H9 (cell line): ENCODE results near the gene BICDL2. TPM values are rescaled to one million over a fixed set of nuclear protein-coding genes. Genes with fewer than 3 reads are reported as not detected.

Source experiments
- DNase-seq: peaks from one replicate; pipeline ENCODE4 v3.0.0-alpha.2; 2017
- H2AFZ ChIP-seq: one replicate; pipeline ENCODE4 v1.6.1; 2013; ENCODE audit warnings: mild to moderate bottlenecking, low read length, control low read depth, moderate library complexity
- H2AK5ac ChIP-seq: 2 replicates; pipeline ENCODE4 v1.6.1; 2013; ENCODE audit warnings: low read length, control low read depth, mixed read lengths; ENCODE audit not compliant: insufficient read length
- H2BK120ac ChIP-seq: one replicate; pipeline ENCODE4 v1.6.1; 2013; ENCODE audit warnings: low read depth, mild to moderate bottlenecking, low read length, control low read depth, inconsistent platforms; ENCODE audit not compliant: poor library complexity, severe bottlenecking
- H2BK12ac ChIP-seq: 2 replicates; pipeline ENCODE4 v1.6.1; 2013; ENCODE audit warnings: low read length, control low read depth, mixed read lengths, low read depth; ENCODE audit not compliant: insufficient read length
- H2BK15ac ChIP-seq: 2 replicates; pipeline ENCODE4 v1.6.1; 2013; ENCODE audit warnings: low read depth, low read length, control low read depth
- H2BK20ac ChIP-seq: one replicate; pipeline ENCODE4 v1.6.1; 2013; ENCODE audit warnings: low read depth, mild to moderate bottlenecking, low read length, control low read depth, inconsistent platforms; ENCODE audit not compliant: poor library complexity, severe bottlenecking
- H2BK5ac ChIP-seq: 2 replicates; pipeline ENCODE4 v1.6.1; 2013; ENCODE audit warnings: low read length, control low read depth, mixed read lengths; ENCODE audit not compliant: insufficient read length
- H3K14ac ChIP-seq: 2 replicates; pipeline ENCODE4 v1.6.1; 2013; ENCODE audit warnings: low read length, control low read depth; ENCODE audit not compliant: insufficient read depth
- H3K18ac ChIP-seq: 2 replicates; pipeline ENCODE4 v1.6.1; 2013; ENCODE audit warnings: low read depth, mild to moderate bottlenecking, mixed read lengths, low read length, control low read depth; ENCODE audit not compliant: insufficient read length
- H3K23ac ChIP-seq: 2 replicates; pipeline ENCODE4 v1.6.1; 2013; ENCODE audit warnings: low read length, control low read depth, mixed read lengths, low read depth; ENCODE audit not compliant: insufficient read length
- H3K23me2 ChIP-seq: 2 replicates; pipeline ENCODE4 v1.6.1; 2013; ENCODE audit warnings: low read depth, mild to moderate bottlenecking, mixed read lengths, low read length, control low read depth; ENCODE audit not compliant: insufficient read length, poor library complexity, severe bottlenecking
- H3K27ac ChIP-seq: 2 replicates; pipeline ENCODE4 v1.5.1; 2013; ENCODE audit warnings: low read length, control low read depth, mixed read lengths, low read depth; ENCODE audit not compliant: insufficient read length
- H3K27me3 ChIP-seq: 2 replicates; pipeline ENCODE4 v1.6.1; 2013; ENCODE audit warnings: low read length, control low read depth, inconsistent platforms; ENCODE audit not compliant: insufficient read depth
- H3K4ac ChIP-seq: 2 replicates; pipeline ENCODE4 v1.6.1; 2013; ENCODE audit warnings: low read depth, mild to moderate bottlenecking, control low read depth, inconsistent platforms, low read length, moderate library complexity
- H3K4me1 ChIP-seq: 2 replicates; pipeline ENCODE4 v1.6.1; 2013; ENCODE audit warnings: low read length, control low read depth, inconsistent platforms; ENCODE audit not compliant: insufficient read depth
- H3K4me2 ChIP-seq: 2 replicates; pipeline ENCODE4 v1.6.1; 2013; ENCODE audit warnings: low read length, control low read depth, mixed read lengths; ENCODE audit not compliant: insufficient read length, insufficient read depth
- H3K56ac ChIP-seq: 2 replicates; pipeline ENCODE4 v1.6.1; 2013; ENCODE audit warnings: low read depth, mild to moderate bottlenecking, mixed read lengths, low read length, control low read depth; ENCODE audit not compliant: insufficient read length
- H3K79me1 ChIP-seq: 2 replicates; pipeline ENCODE4 v1.6.1; 2013; ENCODE audit warnings: low read depth, mild to moderate bottlenecking, moderate library complexity, low read length, control low read depth, inconsistent platforms; ENCODE audit not compliant: insufficient read depth, poor library complexity, severe bottlenecking
- H3K79me2 ChIP-seq: 2 replicates; pipeline ENCODE4 v1.6.1; 2013; ENCODE audit warnings: low read length, control low read depth, inconsistent platforms; ENCODE audit not compliant: insufficient read depth
- H3K9ac ChIP-seq: 2 replicates; pipeline ENCODE4 v1.6.1; 2013; ENCODE audit warnings: low read length, control low read depth, mixed read lengths; ENCODE audit not compliant: insufficient read length; ENCODE audit errors: extremely low read depth
- H3K9me3 ChIP-seq: one replicate; pipeline ENCODE4 v1.6.1; 2013; ENCODE audit warnings: low read depth, low read length, inconsistent platforms; ENCODE audit not compliant: control insufficient read depth
- H3T11ph ChIP-seq: one replicate; pipeline ENCODE4 v1.6.1; 2013; ENCODE audit warnings: mild to moderate bottlenecking, low read length, control low read depth, inconsistent platforms
- H4K20me1 ChIP-seq: one replicate; pipeline ENCODE4 v1.6.1; 2013; ENCODE audit not compliant: control insufficient read depth, insufficient read length, insufficient read depth
- H4K5ac ChIP-seq: 2 replicates; pipeline ENCODE4 v1.6.1; 2013; ENCODE audit warnings: low read depth, mild to moderate bottlenecking, mixed read lengths, low read length, control low read depth; ENCODE audit not compliant: insufficient read length
- H4K8ac ChIP-seq: replicated peaks from 2 replicates; pipeline ENCODE4 v1.6.1; 2013; ENCODE audit warnings: low read length, control low read depth, mixed read lengths, low read depth; ENCODE audit not compliant: insufficient read length
- H4K91ac ChIP-seq: 2 replicates; pipeline ENCODE4 v1.6.1; 2013; ENCODE audit warnings: low read depth, mild to moderate bottlenecking, moderate library complexity, mixed read lengths, low read length, control low read depth; ENCODE audit not compliant: insufficient read length
- H3K27ac Mint-ChIP-seq, 3 experiments: 2 replicates in 2 of 3; 3 replicates in 1 of 3; pipeline ENCODE4 v1.8.0; 2020 to 2021; ENCODE audit warnings: mixed read lengths in 3 of 3, mild to moderate bottlenecking in 1 of 3, moderate library complexity in 1 of 3
- H3K27me3 Mint-ChIP-seq: 2 replicates; pipeline ENCODE4 v1.8.0; 2021; ENCODE audit warnings: low read depth, mild to moderate bottlenecking, moderate library complexity, mixed read lengths
- H3K36me3 Mint-ChIP-seq, 3 experiments: 2 replicates in 2 of 3; 3 replicates in 1 of 3; pipeline ENCODE4 v1.8.0; 2020 to 2021; ENCODE audit warnings: low read depth in 3 of 3, mixed read lengths in 3 of 3; ENCODE audit not compliant: insufficient read depth in 1 of 3
- H3K4me1 Mint-ChIP-seq, 2 experiments: 2 replicates each; pipeline ENCODE4 v1.8.0; 2020; ENCODE audit warnings: mixed read lengths in 2 of 2
- H3K4me3 Mint-ChIP-seq, 2 experiments: 2 replicates in 1 of 2; 3 replicates in 1 of 2; pipeline ENCODE4 v1.8.0; 2020 to 2021; ENCODE audit warnings: mild to moderate bottlenecking in 2 of 2, mixed read lengths in 2 of 2, moderate library complexity in 1 of 2
- H3K9me3 Mint-ChIP-seq, 2 experiments: 2 replicates in 1 of 2; 3 replicates in 1 of 2; pipeline ENCODE4 v1.8.0; 2020; ENCODE audit warnings: mild to moderate bottlenecking in 2 of 2, mixed read lengths in 2 of 2, moderate library complexity in 1 of 2
- WGBS: extraction: QIAGEN DNeasy Blood & Tissue Kit; methylation state at CpG from one replicate; pipeline ENCODE4 v1.1.7; 2013; ENCODE audit warnings: missing lambda C conversion rate, low lambda C conversion rate, mixed read lengths; ENCODE audit not compliant: insufficient read length; ENCODE audit errors: extremely low coverage; 5-methylcytosine and 5-hydroxymethylcytosine counted together
- total RNA-seq: library from RNA; stranded (reverse); gene quantifications from 2 replicates; pipeline ENCODE4 v1.2.1, GENCODE V29; 2021
- TF ChIP-seq, protein P1 (sequence below): fragments of 200-600 bp; sonication (generic); conservative IDR thresholded peaks from 3 replicates; pipeline ENCODE4 v1.8.0; 2021; ENCODE audit warnings: antibody characterized with exemption, mild to moderate bottlenecking

Gene BICDL2
- total RNA-seq, 1 experiment from 2014 or later = 13.5 TPM

- H2BK15ac ChIP-seq = no peak overlapping the region
- H2BK5ac ChIP-seq = no peak overlapping the region
- no CpG with 5 or more reads among the region's 77 CpGs for WGBS
- H3K79me1 ChIP-seq = no peaks in the 10 kb centered on the region
- Mint-ChIP-seq H3K36me3 (peaks cover 6 to 23% (median 14%) of the 10 kb centered on the region in 3 experiments), H3K4me1 (peaks cover 20 to 36% of the 10 kb centered on the region in 2 experiments), H3K4me3 (peak overlapping the region; percentile 75 to 83), H3K27me3 (peaks cover 35% of the 10 kb centered on the region), H3K27ac (no peak overlapping the region), H3K9me3 (no peaks in the 10 kb centered on the region; a peak in 2 of 5 replicates)
- no peaks in the 10 kb centered on the region for H3K9me3 ChIP-seq
- peak overlapping the region; percentile 58 for H3K4me2 ChIP-seq
- no peak overlapping the region for H4K5ac ChIP-seq
- H3K23me2 ChIP-seq = peaks cover 14% of the 10 kb centered on the region
- H3K14ac ChIP-seq = no peak overlapping the region; the same call in 1 of the 2 replicates
- H2BK20ac ChIP-seq = no peak overlapping the region
- peaks cover 2% of the 10 kb centered on the region; the same call in 1 of the 2 replicates for H3K27me3 ChIP-seq
- H2BK120ac ChIP-seq = no peak overlapping the region
- no peak overlapping the region for H2AK5ac ChIP-seq
- no peaks in the 10 kb centered on the region for H3K4me1 ChIP-seq
- H4K20me1 ChIP-seq = no peaks in the 10 kb centered on the region
- no peak overlapping the region for H3K18ac ChIP-seq
- no peak overlapping the region for H2AFZ ChIP-seq
- no peak overlapping the region for H3K9ac ChIP-seq
- H3K56ac ChIP-seq = no peak overlapping the region
- H3T11ph ChIP-seq = no peak overlapping the region
- H3K79me2 ChIP-seq = no peaks in the 10 kb centered on the region
- no peak overlapping the region for H2BK12ac ChIP-seq
- H4K91ac ChIP-seq = no peak overlapping the region
- no peak overlapping the region for H3K4ac ChIP-seq
- no peak overlapping the region for H3K23ac ChIP-seq
- TF ChIP-seq, protein P1, sequence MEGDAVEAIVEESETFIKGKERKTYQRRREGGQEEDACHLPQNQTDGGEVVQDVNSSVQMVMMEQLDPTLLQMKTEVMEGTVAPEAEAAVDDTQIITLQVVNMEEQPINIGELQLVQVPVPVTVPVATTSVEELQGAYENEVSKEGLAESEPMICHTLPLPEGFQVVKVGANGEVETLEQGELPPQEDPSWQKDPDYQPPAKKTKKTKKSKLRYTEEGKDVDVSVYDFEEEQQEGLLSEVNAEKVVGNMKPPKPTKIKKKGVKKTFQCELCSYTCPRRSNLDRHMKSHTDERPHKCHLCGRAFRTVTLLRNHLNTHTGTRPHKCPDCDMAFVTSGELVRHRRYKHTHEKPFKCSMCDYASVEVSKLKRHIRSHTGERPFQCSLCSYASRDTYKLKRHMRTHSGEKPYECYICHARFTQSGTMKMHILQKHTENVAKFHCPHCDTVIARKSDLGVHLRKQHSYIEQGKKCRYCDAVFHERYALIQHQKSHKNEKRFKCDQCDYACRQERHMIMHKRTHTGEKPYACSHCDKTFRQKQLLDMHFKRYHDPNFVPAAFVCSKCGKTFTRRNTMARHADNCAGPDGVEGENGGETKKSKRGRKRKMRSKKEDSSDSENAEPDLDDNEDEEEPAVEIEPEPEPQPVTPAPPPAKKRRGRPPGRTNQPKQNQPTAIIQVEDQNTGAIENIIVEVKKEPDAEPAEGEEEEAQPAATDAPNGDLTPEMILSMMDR = peak; percentile 33; the same call in 2 of the 3 replicates
- H4K8ac ChIP-seq = no peak overlapping the region
- no peak overlapping the region for H3K27ac ChIP-seq
- peak; percentile 85 for DNase-seq
Measured at GRCh38 chr16:3058139-3059030, 21.6 kb upstream of the BICDL2 start.
